Heart right ventricle (tissue), 16 donors: ENCODE measurements around the gene TGFB1I1. TPM values are rescaled to one million over a fixed set of nuclear protein-coding genes. Genes with fewer than 3 reads are reported as not detected.

Experiments
- ATAC-seq, 8 donors: fragments of 200-7000 bp; cut with Tn5 transposase; one replicate each; pipeline ENCODE4 v1.9.1; 2020; ENCODE audit warnings: mild to moderate bottlenecking in 8 of 8, moderate library complexity in 8 of 8, moderate number of reproducible peaks in 1 of 8
- DNase-seq, 2 donors: peaks; one replicate each; pipeline ENCODE4 v3.0.0-alpha.2; 2020
- H3K27ac ChIP-seq, 10 donors: fragments of 200-600 bp; sonication (generic) in 2 of 10; one replicate each; pipeline versions ENCODE4 v1.5.0 to v1.8.0; 2020 to 2022; ENCODE audit warnings: mild to moderate bottlenecking in 3 of 10
- H3K27me3 ChIP-seq, 7 donors: fragments of 200-600 bp; one replicate each; pipeline ENCODE4 v1.8.0; 2021 to 2022; ENCODE audit warnings: mild to moderate bottlenecking in 2 of 7
- H3K36me3 ChIP-seq, 9 donors: fragments of 200-600 bp; sonication (generic) in 1 of 9; one replicate each; pipeline versions ENCODE4 v1.5.0 to v1.8.0; 2020 to 2022; ENCODE audit warnings: mild to moderate bottlenecking in 2 of 9
- H3K4me1 ChIP-seq, 9 donors: fragments of 200-600 bp; sonication (generic) in 1 of 9; one replicate each; pipeline versions ENCODE4 v1.5.0 to v1.8.0; 2020 to 2022; ENCODE audit warnings: mild to moderate bottlenecking in 4 of 9
- H3K4me3 ChIP-seq, 10 donors: fragments of 200-600 bp; sonication (generic) in 2 of 10; one replicate each; pipeline versions ENCODE4 v1.5.0 to v1.8.0; 2020 to 2022; ENCODE audit warnings: mild to moderate bottlenecking in 7 of 10, moderate library complexity in 2 of 10
- H3K9me3 ChIP-seq, 11 donors: fragments of 200-600 bp in 10 of 11; sonication (generic) in 2 of 11; one replicate each; pipeline versions ENCODE4 v1.5.0 to v1.8.0; 2013 to 2022; ENCODE audit warnings: mild to moderate bottlenecking in 2 of 11, control low read depth in 1 of 11, moderate library complexity in 1 of 11
- CTCF ChIP-seq, 9 donors: fragments of 200-600 bp; sonication (generic) in 2 of 9; IDR thresholded peaks; one replicate each; pipeline versions ENCODE4 v1.5.0 to v1.8.0; 2021 to 2022; ENCODE audit warnings: antibody characterized with exemption in 9 of 9, mild to moderate bottlenecking in 5 of 9, moderate library complexity in 1 of 9
- WGBS, 2 donors: extraction: QIAGEN DNeasy Blood & Tissue Kit; methylation state at CpG; one replicate each; pipeline ENCODE4 v1.1.7; 2013; ENCODE audit warnings: inconsistent platforms in 1 of 2; 5-methylcytosine and 5-hydroxymethylcytosine counted together
- intact Hi-C, 10 donors: fragments of 100-400 bp; cut with DNase I; formaldehyde crosslinking; loops; one replicate each; pipeline versions ENCODE4 v1.11.1 to v1.14.2; 2022
- polyA plus RNA-seq, 2 donors: library from polyadenylated mRNA; stranded (reverse); fragments of 200-250 nt; gene quantifications; one replicate each; pipeline ENCODE4 v1.2.3, GENCODE V29; 2013
- total RNA-seq, 10 donors: library from RNA; stranded (reverse); fragmentation: NEBNext Ultra II Directional in 3 of 10; extraction: Animal tissue kit (Norgen Biotek cat#: 25700) in 3 of 10; gene quantifications; one replicate each; pipeline versions ENCODE4 v1.2.1 to v1.2.4, GENCODE V29; 2021 to 2023
- donor health status: Arrhythmogenic right ventricular cardiomyopathy.
- donor health status: ischemic (EF 13 %, LVEDD 7.1; RV severe dilation, severe dysfunction).
- donor health status: healthy with polysubstance abuse.
- donor health status: DM: no; HTN: yes; CAD: no.
- donor health status: DM: no; HTN: no; CAD: no.
- donor health status: ischemic (EF 25% LVEDD 6.9; RV normal size, moderate dysfunction).
- donor health status: ischemic (EF 25% LVEDD 5.7; RV mildly dilated, moderate dysfunction).
- donor health status: healthy.
- donor health status: DM: yes; HTN: yes; CAD: no.
- donor health status: Ischemic cardiomyopathy.
- donor health status: ischemic (EF 35%, LVEDD 5.7; RV mildly dilated, moderate dysfunction).
- donor health status: nonischemic (EF 11% LVEDD 7.7; RV severe dilation, severe dysfunction).
- donor health status: DM: yes; HTN: yes; CAD: no.
- donor health status: PGD.
- donor health status: ischemic (EF 29% LVEDD 5.4; RV normal size, mild dysfunction).
- donor health status: nonischemic (EF 23%, LVEDD 6.1; RV moderate dilation, normal function).

TGFB1I1 gene
- total and polyA plus RNA-seq, 12 donors, result 11.3 to 43.0 (median 18.1) TPM

- DNase-seq (no peak), ATAC-seq (no peak)
- WGBS, 2 donors, result 58 to 67% methylated on average over 8 of the region's 8 CpGs
- Histone ChIP-seq H3K27me3 (no peaks in the 10 kb centered on the region), H3K36me3 (peaks cover 0 to 42% (median 23%) of the 10 kb centered on the region in 9 donors), H3K4me3 (peak overlapping the region in 8 of 10 donors; percentile 21 to 90 (median 75)), H3K4me1 (peaks cover 9 to 41% (median 37%) of the 10 kb centered on the region in 9 donors), H3K9me3 (no peaks in the 10 kb centered on the region), H3K27ac (peak overlapping the region in 8 of 10 donors; percentile 61 to 100 (median 99))
- TF ChIP-seq CTCF (IDR thresholded peaks at IDR 0.05), result peak; percentile 21 to 70 (median 57)
- intact Hi-C loops, result loop anchor here in 4 of 10 donors (1.0 to 10.0 kb wide), 3 partner anchors 42 to 414 kb away; partner anchors contain the start of genes ZNF267 (in 2 of the 4) and RUSF1 (in 1 of the 4)
These were observed 11.4 kb upstream of the TGFB1I1 start for GRCh38 chr16:31460582-31461002.

- H3K27me3 ChIP-seq, result no peaks in the 10 kb centered on the region
- H3K36me3 ChIP-seq, result peaks cover 0 to 49% (median 23%) of the 10 kb centered on the region in 9 donors
- no peak overlapping the region for H3K27ac ChIP-seq
- H3K9me3 ChIP-seq, result no peaks in the 10 kb centered on the region
- H3K4me3 ChIP-seq, result no peak overlapping the region
- intact Hi-C loops, result loop anchor here in 3 of 10 donors (5.0 to 10.0 kb wide), 2 partner anchors 41 to 413 kb away; partner anchors contain the start of gene ZNF267 (in 2 of the 3)
- DNase-seq (no peak), ATAC-seq (no peak)
- H3K4me1 ChIP-seq, result peaks cover 9 to 33% (median 30%) of the 10 kb centered on the region in 9 donors
- no peak for TF ChIP-seq CTCF (IDR thresholded peaks at IDR 0.05)
- 90 to 93% methylated on average over 10 of the region's 10 CpGs for WGBS, 2 donors
These were observed 10.6 kb upstream of the TGFB1I1 start for GRCh38 chr16:31461201-31461920.

- DNase-seq (no peak), ATAC-seq (no peak)
- 93 to 96% methylated on average over 35 of the region's 35 CpGs for WGBS, 2 donors
- peaks cover 3 to 28% (median 22%) of the 10 kb centered on the region in 9 donors for H3K4me1 ChIP-seq
- H3K4me3 ChIP-seq, result no peak overlapping the region
- no peak overlapping the region for H3K27ac ChIP-seq
- H3K36me3 ChIP-seq, result peaks cover 0 to 57% (median 28%) of the 10 kb centered on the region in 9 donors
- intact Hi-C loops, result loop anchor here in 3 of 10 donors (5.0 to 10.0 kb wide), 2 partner anchors 40 to 413 kb away; partner anchors contain the start of gene ZNF267 (in 2 of the 3)
- no peaks in the 10 kb centered on the region for H3K9me3 ChIP-seq
- TF ChIP-seq CTCF (IDR thresholded peaks at IDR 0.05), result no peak
- H3K27me3 ChIP-seq, result no peaks in the 10 kb centered on the region
These were observed 9.8 kb upstream of the TGFB1I1 start for GRCh38 chr16:31461921-31462804.

- intact Hi-C loops, result loop anchor here in 3 of 10 donors (5.0 to 10.0 kb wide), 2 partner anchors 38 to 410 kb away; partner anchors contain the start of gene ZNF267 (in 2 of the 3)
- peaks cover 0 to 19% (median 9%) of the 10 kb centered on the region in 9 donors for H3K4me1 ChIP-seq
- 97 to 98% methylated on average over 36 of the region's 36 CpGs for WGBS, 2 donors
- no peaks in the 10 kb centered on the region for H3K9me3 ChIP-seq
- H3K27me3 ChIP-seq, result no peaks in the 10 kb centered on the region
- peaks cover 0 to 59% (median 28%) of the 10 kb centered on the region in 9 donors for H3K36me3 ChIP-seq
- no peak overlapping the region for H3K4me3 ChIP-seq
- ATAC-seq, result no peak
- TF ChIP-seq CTCF (IDR thresholded peaks at IDR 0.05), result no peak
- no peak overlapping the region for H3K27ac ChIP-seq
- DNase-seq, result no peak
These were observed 7.6 kb upstream of the TGFB1I1 start for GRCh38 chr16:31464348-31464769.
